Glomerular visceral epithelial cell (primary cell): ENCODE data around the gene TOX2.

Source experiments
- DNase-seq: peaks from one replicate; pipeline ENCODE4 v3.0.0-alpha.2; 2016; ENCODE audit errors: extremely low spot score

Gene TOX2, protein sequence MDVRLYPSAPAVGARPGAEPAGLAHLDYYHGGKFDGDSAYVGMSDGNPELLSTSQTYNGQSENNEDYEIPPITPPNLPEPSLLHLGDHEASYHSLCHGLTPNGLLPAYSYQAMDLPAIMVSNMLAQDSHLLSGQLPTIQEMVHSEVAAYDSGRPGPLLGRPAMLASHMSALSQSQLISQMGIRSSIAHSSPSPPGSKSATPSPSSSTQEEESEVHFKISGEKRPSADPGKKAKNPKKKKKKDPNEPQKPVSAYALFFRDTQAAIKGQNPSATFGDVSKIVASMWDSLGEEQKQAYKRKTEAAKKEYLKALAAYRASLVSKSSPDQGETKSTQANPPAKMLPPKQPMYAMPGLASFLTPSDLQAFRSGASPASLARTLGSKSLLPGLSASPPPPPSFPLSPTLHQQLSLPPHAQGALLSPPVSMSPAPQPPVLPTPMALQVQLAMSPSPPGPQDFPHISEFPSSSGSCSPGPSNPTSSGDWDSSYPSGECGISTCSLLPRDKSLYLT

DNA sequence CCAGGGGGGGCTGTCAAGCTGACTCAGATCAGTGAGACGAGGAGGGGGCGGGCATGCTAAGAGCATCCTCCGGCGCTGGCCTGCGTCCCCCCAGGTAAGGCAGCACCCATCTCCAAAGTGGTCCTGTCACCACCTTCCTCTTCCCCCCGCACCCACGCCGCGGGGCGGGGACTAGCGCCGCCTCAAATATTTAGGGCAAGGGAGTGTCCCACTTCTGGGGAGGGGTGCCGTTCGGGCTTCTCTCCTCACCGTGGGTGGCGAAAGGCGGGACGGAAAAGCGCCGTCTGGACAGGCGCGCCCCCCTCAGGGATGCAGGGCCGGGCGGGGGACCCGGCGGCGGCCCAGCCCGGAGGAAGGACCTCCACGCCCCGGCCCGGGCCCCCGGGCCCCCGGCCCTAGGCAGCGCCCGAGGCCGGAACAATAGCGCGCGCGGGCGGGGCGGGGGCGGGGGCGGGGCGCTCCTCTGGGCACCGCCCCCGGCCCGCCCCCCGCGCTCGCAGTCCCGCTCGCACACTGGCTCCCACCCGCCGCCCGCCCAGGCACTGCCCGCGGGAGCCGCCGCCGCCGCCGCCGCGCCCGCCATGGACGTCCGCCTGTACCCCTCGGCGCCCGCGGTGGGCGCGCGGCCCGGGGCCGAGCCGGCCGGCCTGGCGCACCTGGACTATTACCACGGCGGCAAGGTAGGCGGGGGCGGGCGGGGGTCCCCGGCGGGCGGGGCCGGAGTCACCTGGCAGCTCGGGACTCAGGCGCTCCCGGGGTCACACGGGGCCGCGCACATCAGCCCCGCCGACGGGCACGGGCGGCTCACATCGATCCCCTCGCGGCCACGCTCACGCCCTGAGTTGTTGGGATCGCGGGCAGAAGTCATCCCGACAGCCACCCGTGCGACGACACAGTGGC is at the start of gene TOX2:
TOX2 (plus strand) TSS at position 542 of the 900 bp plus-strand sequence; CDS start at position 582, 40 bp downstream.
- no peak for DNase-seq

DNA sequence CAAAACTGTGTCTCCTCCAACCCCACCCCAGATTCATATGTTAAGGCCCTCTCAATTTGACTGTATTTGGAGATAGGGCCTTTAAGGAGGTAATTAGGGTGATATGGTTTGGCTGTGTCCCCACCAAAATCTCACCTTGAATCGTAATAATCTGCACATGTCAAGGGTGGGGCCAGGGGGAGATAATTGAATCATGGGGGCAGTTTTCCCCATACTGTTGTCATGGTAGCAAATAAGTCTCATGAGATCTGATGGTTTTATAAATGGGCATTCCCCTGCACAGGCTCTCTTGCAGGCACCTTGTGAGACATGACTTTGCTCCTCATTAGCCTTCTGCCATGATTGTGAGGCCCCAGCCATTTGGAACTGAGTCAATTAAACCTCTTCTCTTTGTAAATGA is 46.6 kb upstream of the TOX2 start:
- DNase-seq, result no peak

DNA sequence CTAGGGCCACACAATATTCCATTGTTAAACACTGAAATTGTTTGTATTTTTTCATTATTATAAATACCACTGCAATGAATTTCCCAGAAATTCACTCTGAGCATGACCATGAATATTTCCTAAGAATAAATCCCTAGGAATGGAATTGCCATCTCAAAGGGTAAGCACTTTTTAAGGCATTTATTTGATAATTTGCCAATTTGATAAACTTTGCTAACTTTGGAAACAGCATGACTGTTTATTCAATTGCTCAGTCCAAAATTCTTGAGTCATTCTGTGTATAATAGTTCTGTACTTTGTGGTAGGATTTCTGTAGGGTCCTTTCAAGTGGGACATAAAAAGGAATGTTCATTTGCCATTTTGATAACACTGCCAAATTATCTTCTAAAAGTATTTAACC is 44.2 kb upstream of the TOX2 start:
- DNase-seq, result no peak

DNA sequence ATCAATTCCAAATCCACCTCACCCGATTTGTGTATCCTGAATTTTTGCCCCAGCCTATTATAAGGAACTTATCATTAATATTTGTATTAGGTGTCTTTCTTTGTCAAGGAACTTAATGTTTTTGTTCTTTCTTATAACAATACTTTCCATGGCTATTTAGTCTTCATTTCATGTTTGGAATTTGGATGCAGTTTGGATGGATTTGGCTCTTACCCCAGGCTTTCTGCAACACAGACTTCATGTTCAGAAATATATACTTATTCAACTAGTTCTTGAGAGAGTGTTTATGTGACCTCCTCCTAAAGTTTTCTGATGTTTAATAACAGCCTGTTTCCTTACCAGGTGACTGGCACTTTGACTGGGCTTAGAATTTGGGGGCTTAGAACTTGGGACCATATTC is 35.9 kb upstream of the TOX2 start:
- no peak for DNase-seq

- no peak for DNase-seq
Observed at GRCh38 chr20:43893930-43894329, 20.7 kb upstream of the TOX2 start.

DNA sequence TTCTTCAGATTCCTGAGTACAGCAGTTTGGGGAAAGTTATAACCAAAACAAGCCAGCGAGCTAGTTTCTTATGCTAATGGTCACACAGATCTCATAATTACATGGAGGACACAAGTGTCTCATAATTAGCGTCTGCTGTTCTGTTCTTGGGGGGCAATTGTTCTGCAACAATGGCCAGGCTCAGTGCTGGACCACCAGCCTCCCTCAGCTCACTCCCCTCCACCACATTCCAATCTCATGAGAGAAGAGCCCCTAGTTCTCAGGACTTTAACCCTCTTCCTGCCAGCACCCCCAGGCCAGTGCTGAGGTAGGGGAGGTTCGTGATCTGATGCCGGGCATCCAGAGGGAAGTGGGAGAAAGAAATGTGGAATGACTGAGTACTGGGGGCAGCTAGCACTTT is 20.2 kb upstream of the TOX2 start:
- DNase-seq, result no peak

- no peak for DNase-seq
Observed at GRCh38 chr20:43895235-43895634, 19.4 kb upstream of the TOX2 start.

DNA sequence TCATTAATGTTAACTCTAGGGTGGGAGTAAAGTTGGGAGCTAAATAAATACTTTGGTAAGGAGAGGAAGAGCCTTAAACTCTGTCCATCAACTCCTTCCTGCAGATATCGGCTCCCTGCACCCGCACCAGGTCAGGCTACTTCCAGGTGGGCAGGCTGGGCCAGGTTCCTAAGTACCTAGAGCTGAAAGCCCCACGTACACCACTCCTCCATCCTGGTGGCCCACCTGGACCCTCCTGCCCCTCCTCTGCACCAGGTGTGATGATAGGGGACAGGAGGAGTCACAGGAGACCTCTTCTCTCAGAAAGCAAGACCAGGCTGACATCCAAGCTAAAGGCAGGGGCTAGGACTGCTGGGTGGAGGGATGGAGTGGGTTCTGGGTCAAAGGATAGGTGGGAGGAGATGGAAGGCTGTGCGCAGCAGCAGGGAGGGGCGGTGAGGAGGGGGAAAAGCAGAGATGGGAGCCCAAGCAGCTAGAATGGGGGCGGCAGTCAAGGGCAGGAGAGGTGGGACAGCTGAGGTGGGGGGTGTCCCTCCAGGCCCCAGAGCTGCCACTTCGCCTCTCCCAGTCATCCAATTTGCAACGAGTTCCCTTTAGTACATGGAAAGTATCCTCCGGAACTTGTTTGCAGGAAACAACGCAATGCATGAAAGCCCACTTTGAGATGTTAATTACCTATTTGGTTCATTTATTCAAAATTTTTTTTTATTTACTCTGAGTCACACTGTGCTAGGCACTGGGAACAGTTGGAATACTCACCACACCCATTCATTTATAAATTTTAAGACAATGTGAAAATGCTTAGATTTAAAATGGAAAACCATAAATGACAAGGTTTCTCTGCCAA is 15.2 kb upstream of the TOX2 start:
- no peak for DNase-seq

GRCh38 chr20:43900121-43900466 is 14.6 kb upstream of the TOX2 start:
- DNase-seq, result no peak

DNA sequence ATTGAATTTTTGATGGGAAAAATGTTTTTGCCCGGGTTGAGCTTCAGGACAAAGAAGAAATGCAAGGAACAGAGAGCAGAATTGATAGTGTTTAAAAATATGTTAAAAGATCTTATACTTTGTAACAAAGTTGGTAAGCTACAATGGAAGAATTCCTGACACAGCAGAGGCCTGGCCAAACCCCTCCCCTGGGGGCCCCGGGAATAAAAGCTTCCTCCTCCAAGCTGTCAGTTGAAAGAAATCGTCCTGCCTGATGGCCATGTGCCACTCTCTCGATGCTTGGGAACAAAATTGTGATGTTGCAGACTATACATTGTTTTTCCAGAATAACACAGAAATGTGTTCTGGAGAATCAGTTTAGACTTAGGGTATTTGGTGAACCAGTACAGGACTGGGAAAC is 14.2 kb upstream of the TOX2 start:
- no peak for DNase-seq

DNA sequence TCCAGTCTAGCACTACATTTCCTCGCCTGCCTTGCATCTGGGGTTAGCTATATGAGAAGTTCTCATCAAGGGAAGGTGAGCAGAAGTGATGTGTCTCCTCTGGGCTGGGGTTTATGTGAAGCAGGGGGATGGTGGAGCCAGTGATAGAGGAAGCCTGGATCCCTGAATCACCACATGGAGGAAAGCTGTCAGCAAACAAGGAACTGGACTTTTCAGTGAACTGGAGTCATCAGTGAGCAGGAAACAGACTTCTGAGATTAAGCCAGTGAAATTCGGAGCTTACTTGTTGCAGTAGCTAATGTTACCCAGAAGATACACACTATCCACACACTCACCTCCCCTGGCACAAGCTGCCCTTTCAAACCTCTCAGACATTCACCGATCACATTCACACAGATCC is 13.4 kb upstream of the TOX2 start:
- DNase-seq, result no peak

DNA sequence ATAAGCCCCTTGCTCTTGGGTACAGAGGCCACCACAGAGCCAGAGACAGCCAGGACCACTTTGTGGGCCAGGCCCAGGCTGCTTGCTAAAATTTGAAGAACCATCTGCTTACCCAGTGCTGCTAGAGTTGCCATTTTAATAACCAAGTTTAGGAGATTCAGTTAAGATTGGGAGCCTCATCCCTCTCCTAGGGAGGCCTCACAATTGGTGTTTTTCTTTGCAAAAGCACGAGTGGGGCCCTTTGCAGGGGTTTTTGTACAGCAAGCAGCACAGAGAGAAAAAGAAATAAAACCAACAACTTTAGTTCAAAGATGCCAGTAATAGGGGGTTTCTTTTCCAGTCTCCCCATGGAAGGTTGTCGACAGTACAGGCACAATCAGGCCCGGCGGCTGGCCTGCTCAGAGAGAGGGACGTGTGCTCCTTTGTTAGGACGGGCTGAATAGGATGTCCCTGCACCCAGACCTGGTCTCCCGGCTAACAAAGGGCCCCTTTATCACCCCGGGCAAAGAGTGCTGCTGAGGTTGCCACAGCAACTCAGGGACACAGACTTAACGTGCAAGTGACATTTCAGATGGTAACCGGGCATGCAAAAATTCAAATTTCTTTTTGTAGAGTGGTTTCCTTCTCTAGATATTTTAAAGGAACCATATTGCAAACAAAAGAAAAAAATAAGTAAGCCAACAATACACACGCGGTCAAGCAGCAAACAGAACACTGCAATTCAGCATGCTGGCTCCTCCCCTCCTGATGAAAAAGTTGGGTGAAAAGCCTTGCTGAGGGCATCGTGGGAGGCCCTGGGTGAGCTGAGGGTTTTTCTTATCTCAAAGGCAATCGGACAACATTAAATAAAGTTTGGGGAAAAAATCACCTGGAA is 10.5 kb upstream of the TOX2 start:
- no peak for DNase-seq

DNA sequence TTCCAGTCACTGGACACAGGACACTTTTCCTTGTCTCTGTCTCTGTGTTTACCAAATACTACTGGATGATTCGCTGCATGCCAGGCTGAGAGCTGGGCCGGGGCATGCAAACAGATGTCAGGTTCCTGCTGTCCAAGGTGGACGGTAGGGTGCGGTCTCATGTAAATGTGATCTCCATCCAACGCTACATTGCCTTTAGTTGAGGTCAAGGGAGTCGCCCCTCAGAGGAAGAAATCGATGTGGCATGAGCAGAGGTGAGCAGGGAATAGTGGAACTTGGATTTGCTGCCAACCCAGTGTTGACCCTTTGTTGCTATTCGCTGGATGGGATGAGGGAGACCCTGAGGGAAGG is 9.8 kb upstream of the TOX2 start:
- no peak for DNase-seq

DNA sequence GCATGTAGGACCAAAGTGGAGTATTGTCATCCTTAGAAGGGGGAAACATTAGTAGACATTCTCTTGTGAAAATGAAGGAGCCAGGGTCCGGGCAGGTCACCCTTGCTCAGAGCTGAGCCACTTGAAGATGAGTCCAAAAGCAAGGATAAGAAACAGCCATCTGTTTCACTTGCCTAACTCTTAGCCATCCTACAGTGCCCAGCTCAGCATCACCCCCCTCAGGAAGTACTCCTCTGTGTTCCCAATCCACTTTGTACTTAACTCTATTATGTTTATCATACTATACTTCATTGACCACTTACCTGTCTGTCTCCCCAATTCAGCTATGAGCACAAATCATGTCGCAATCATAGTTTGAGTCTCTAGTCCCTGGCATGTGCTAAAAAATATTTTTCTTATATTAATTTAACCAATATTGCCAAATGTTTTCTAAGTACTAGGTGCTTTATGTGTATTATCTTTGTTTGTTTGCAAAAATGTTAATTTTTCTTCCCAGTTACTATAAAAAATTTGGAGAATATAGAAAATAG is 8.1 kb upstream of the TOX2 start:
- DNase-seq, result no peak

DNA sequence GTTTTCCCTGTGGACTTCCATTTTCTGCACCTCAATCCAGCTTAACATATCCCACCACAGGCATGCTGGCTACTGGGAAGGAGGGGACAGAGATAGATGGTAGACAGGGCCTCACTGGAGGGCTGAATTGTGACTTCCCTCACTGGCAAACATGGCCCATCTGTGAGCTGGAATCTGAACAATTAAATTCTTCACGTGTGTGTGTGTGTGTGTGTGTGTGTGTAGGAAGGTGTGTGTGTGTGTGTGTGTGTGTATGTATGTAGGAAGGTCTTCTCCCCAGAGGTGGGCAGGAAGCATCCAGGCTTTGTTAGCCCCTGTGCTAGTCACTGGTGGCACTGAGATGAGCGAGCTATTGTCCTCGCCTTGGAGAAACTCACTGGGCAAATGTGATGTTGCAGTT is 5.4 kb upstream of the TOX2 start:
- no peak for DNase-seq

DNA sequence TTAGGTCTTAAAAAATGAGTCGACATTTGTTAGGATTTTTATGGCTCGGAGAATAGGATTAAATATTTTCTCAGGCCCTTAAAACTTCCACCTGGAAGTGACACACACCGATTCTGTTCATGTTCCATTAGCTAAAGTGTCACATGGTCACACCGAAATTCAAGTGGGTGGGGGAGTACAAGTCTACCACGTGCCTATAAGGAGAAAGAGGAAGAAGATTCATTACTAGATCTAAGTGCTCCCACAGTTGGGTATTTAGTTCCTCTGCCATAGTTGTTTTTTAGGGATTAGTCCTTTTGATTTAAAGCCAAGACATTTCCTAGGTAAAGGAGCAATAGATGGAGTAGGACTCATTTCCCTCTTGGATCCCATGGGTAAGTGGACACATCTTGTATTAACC is 4.9 kb upstream of the TOX2 start:
- DNase-seq, result no peak

DNA sequence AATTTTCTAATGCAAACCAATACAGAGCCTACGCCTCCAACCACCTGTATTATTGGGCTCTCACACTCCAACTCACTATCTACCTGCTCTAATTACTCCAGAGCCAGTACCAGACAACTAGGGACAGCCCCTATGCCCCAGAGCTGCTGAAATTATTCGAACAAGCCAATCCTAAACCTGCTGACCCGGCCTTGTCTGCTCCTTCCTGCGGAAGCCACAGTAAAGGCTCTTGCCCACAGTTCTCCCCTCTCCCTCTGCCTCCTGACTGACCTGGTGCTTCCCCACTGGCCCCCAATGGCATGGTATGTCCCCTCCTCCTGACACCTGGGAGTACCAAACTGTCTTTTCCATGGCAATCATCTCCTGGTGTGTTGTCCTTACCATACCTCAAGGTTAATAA is 4.1 kb upstream of the TOX2 start:
- DNase-seq, result no peak

DNA sequence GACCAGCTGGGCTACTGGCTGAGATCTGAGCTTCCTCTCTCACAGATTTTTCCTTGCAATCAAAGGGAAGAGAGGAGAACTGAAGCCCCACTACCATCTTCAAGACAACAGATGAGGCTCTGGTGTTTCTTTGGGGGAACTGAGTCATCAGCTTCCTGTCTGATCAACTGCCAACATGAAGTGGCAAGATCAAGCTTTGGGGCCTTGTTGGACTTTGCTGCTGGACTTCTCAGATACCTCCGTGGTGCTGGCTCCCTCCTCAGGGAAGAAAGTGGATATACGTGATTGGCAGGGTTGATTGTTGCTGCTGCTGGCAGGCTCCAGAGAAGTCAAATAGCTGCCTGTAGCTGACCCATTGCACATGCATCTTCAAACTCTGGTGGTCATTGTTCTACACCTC is 3.6 kb upstream of the TOX2 start:
- no peak for DNase-seq

GRCh38 chr20:43913291-43914025 is 1.2 kb upstream of the TOX2 start:
- DNase-seq, result no peak
